Activated CD8-positive, alpha-beta memory T cell treated with anti-CD3 and anti-CD28 coated beads, Interleukin-2, amount 50 U/mL, for 1 hour (primary cell): ENCODE results near the gene CELF1.
"Not testable (repeated sequence)": the region's sequence is repeated elsewhere in the genome, so short reads cannot be mapped to it uniquely, and the experiment has no call there.

Experiments
- DNase-seq: peaks from one replicate; pipeline ENCODE4 v3.0.0-alpha.2; 2020; ENCODE audit errors: extremely low read depth

The CELF1 gene

DNA sequence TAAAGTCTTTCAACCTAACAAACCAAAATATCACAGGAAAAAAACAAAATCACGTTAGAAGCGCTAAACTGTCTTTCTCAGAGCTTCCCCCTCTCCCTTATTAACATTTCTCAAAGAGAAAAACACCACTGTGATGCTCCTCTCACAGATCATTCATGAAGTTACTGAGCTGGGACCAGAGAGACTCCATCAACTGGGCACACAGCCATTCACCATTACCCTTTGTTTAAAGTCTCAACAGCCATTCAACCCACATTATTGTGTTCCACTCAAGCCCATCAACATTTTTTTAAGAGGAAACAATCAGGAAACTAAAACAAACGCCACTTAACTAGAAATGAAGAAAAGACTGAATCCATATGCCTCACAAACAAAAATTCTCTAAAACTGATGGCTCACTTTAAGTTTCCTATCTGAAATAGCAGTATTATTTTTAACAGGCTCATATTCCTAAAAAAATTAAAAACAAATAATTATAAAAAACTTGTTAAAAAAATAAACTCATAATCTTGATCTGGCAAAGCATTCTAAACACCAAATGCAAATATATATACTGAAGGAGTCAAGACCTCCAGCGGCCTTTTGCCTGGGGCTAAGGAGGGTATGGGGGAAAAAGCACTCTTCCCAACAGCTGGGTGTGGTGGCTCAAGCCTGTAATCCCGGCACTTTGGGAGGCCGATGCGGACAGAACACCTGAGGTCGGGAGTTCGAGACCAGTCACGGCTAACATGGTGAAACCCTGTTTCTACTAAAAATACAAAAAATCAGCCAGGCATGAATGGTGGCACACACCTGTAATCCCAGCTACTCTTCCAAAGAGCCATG is 14.0 kb downstream of the CELF1 start:
- no peak for DNase-seq

DNA sequence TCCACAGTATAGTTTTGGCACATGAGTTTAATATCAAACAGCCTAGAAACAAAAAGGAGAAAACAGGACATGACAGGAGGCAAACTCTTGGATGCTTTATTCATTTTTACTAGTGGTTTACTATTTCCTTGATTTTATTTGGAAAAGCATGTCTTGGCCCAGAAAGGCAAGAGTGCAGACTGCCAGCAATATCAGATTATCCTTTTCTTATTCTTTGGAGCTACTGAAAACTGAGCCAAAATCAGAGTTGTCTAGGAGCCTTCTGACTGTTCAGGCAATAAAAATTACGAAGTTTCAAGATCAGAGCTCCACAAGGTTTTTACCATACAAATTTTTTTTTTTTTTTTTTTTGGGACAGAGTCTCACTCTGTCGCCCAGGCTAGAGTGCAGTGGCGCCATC is 16.0 kb downstream of the CELF1 start:
- no peak for DNase-seq

DNA sequence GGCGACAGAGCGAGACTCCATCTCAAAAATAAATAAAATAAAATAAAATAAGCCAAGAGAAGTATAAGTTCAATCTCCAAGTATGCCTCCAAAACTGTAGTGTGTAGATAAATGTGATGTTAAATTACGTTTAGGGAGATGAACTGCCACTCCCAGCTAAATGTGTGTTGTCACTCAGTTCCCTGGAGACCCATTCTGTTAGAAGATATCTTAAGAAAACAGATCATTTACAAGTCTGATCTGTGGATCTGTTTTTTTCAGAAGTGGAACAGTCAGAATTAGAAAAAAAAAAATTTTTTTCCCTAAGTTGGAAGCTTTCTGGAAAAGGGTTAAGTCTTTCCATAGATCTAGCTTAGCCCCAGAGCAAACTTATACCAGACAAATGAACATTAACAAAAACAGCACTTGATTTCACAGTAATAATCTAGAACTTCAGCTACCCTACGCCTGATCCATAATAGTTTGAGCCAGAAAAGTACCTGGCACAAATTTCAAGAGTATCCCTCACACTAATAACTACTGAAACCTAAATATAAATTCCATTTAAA is 18.2 kb downstream of the CELF1 start:
- no peak for DNase-seq

DNA sequence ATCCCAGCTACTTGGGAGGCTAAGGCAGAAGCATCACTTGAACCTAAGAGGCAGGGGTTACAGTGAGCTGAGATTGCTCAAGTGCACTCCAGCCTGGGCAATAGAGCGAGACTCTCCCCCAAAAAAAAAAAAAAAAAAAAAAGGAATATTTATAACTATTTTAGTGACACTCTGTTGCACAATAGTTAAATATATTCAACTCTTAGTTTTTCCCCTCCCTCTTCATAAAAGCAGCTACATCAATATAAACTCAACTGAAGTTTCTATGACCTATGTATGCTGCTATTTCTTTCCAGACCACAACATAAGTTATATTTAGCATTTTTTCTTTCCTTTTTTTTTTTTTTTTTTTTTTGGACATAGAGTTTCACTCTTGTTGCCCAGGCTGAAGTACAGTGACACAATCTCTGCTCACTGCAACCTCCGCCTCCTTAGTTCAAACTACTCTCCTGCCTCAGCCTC is 19.2 kb downstream of the CELF1 start:
- DNase-seq = no peak

DNA sequence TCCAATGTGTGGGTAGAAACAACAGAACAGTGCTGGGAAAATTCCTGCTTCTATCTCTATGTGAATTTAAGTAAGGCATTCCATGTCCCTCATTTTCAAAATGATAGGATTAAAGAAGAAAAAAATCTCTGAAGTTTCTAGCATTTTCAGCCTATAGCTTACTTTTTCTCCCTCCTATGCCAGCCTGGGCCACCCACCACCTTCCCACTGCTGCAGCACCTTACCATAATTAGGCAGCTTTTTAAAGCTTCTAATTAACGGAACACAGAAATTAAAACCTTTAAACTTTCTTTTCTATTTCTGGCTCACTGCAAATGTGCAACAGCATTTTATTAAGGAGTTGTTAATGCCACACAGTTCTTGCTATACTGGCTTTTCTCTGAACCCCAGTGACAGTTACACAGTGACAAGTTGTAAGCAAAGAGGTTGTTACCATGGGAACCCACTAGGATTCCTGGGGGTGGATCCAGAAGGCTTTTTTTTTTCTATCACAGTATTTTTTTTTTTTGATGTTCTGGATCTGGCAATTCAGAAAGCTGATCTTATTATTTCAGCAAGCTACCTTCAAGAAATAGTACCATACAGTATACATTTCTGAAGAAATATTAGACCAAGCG is 20.2 kb downstream of the CELF1 start:
- no peak for DNase-seq

DNA sequence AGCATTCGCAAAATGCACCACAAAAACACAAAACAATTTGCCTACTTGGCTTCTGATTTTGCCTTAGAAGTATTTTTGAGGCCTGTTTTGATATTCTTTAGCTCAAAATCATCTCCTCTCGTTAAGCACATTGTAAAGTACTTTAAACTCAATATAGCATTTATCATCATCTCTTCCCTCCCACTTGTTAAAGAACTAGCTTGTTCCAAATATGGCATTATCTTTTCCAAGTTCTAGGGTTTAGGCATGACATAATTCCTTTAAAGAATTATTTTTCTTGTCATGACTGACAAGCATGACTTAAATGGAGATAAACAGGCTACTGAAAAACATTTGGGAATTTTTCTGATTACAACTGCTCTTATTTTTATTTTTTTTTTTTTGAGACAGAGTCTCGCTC is 21.3 kb downstream of the CELF1 start:
- no peak for DNase-seq

DNA sequence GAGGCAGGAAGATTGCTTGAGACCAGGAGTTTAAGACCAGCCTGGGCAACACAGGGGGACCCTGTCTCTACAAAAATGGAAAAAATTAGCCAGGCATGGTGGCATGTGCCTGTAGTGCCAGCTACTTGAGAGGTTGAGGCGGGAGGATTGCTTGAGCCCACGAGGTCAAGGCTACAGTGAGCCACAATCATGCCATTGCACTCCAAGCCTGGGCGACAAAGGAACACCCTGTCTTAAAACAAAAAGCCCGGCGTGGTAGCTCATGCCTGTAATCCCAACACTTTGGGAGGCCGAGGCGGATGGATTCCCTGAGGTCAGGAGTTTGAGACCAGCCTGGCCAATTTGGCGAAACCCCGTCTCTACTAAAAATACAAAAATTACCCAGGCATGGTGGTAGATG is 22.2 kb downstream of the CELF1 start:
- not testable (repeated sequence) for DNase-seq

DNA sequence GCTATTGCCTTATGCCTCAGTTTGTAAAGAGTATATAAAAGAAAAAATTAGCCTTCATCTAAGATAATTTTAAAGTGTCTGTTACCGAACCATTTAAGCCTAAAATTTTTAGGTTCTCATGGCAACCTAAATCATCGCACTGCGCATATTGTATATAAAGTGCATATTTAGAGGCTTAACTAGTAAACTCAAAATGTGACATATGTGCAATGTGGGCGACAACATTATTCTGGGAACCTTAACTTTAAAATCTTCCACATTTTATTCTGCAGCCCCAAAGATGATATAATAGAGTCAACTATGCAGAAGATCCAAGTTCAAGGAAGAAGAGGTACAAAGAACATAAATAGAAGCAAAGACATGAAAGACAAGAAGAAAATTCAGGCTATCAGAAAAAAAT is 23.0 kb downstream of the CELF1 start:
- no peak for DNase-seq

DNA sequence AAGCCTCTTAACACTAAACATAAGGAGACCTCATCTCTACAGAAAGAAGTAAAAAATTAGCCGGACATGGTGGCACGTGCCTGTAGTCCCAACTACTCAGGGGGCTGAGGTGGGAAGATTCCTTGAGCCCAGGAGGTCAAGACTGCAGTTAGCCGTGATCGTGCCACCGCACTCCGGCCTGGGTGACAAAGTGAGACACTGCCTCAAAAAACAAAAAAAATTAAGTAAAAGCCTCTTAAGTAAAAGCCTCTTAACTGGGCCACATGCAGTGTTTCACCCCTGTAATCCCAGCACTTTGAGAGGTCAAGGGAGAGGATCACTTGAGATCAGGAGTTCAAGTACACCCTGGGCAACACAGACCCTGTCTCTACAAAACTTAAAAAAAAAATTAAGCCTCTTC is 25.7 kb downstream of the CELF1 start:
- DNase-seq = no peak

DNA sequence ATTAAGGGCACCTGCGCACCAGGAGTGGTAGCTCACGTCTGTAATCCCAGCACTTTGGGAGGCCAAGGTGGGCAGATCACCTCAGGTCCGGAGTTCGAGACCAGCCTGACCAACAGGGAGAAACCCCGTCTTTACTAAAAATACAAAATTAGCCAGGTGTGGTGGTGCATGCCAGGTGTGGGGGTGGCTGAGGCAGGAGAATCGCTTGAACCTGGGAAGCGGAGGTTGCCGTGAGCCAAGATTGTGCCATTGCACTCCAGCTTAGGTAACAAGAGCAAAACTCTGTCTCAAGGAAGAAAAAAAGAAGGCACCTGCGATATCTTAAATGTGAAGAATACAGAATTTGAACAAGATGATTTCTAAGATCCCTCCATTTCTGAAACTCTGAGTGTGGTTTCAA is 26.9 kb downstream of the CELF1 start:
- DNase-seq = not testable (repeated sequence)

DNA sequence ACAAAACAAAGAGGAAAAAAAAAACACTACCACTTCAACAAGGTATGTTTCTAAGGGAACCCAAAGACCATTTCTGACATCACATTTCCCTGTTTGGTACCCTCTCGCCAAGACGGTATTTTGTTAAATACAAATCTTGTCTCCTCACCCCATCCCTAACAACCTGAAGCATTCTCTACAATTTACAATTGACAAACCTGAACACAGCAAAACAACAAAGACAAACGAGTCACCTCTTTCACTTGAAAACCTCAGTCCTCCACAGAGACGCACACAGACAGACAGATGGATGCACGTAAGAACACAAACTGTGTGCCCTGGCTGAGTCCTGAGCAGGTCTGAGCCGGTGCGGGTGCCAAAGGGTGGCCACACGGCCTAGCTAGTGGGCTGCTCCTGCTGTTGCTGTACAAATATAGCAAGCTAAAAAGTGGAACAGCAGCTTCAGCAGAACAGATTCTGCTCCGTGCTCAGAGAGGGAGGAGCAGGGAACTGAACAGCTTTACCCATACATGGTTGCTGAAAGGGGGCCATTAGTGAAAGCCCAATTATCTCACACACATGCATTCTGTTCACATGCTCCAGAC is 28.5 kb downstream of the CELF1 start:
- DNase-seq = no peak

DNA sequence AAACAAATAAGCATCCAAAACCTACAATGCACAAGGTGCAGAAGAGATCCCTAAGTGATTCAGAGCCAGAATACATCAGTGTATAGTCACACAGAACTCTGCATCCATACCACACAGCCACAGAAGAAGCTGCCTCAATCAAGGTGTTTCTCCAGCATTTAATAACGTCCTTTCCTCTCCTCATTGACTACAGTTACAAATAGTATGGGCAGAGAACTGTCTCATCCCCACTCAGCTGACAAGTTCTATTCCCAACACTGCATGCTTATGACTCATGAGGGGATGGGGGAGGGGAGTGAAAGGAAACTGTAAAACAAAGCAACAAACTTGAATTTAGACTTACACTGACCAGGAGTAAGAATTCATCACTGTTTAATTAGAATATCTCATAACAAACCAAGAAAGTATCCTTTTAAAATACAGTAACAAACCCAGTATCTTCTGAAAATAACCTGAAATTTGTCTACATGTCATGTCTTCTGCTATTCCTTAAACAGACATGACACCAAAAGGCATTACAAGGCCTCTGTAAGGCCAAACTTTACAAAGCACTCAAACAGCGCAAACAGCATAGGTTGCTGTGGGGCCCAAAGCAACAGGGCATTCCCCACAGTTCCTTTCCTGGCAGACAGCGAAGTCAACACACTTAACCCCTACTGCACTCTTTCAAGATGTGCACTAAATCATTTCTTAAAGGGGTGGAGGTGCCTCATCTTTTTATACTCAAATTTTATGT is 29.3 kb downstream of the CELF1 start:
- no peak for DNase-seq

DNA sequence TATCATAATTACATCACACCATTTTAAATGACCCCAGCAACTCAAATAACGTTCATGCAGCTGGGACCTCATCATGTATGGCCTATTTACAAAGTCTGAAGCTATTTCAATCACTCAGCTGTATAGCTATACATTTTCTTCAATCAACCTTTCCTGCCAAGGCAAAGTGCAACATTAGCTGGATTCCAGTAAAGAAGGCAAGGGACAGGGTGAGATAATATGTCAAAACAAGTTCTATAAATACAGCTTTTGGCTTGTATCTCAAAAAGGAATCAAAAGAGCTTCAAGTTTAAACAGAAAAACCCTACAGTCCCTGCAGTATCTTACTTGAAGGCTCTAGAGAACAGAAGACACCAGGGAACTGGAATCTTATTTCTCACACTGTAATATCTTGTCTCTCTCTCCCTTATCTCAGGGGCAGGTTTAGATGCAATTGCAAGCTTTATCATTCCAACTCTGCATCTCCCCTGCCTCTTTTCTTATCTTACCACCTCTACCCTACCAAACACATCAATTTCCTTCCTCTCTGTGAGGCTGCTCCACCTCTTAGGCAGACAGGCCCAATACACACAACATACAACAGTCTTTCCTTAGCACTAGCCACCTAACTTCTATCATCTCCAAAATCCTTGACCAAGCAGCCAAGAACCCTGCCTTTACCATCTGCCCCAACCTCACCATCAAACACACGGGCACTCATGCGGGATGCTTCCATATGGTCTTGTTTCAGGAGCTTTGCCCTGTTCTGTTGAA is 34.5 kb downstream of the CELF1 start:
- no peak for DNase-seq

DNA sequence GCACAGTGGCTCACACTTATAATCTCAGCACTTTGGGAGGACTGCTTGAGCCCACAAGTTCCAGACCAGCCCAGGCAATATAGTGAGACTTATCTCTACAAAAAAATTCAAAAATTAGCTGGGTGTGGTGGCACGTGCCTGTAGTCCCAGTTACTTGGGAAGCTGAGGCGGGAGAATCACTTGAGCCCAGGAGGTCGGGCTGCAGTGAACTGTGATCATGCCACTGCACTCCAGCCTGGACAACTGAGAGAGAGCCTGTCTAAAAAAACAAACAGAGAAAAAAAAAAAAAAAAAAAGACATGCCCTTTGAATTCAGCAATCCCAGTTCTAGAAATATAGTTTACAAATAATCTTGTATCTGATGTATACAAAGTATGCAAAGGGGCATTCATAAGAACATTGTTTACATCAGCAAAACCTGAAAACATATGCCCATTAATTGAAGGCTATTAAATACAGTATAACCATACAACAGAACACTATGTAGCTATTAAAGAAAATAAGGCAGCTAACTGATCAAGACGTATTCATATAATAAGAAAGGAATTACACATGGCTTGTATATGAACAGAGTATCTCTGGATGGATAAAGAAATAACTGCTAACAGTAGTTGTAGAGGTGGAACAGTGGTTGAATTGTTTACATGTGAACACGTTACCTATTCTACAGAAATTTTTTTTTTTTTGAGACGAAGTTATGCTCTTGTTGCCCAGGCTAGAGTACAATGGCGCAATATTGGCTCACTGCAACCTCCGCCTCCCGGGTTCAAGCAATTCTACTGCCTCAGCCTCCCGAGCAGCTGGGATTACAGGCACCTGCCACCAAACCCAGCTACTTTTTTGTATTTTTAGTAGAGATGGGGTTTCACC is 35.7 kb downstream of the CELF1 start:
- DNase-seq = no peak

DNA sequence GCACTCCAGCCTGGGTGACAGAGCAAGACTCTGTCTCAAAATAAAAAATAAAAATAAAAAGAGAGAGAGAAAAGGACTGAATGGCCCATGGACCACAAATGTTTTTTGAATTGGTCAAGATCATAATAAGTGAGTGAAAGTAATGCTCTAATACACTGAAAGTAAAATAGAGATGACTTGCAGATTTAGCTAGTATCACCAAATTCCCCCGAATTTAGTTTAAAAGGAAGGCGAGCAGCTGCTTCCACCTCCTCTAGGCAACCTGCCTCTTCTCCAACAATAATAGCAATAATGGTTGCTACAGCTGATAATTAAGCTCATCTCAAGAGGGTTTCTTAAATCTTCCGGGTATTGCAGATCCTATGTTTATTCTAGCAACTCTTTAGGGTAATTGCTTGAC is 36.8 kb downstream of the CELF1 start:
- DNase-seq = no peak

DNA sequence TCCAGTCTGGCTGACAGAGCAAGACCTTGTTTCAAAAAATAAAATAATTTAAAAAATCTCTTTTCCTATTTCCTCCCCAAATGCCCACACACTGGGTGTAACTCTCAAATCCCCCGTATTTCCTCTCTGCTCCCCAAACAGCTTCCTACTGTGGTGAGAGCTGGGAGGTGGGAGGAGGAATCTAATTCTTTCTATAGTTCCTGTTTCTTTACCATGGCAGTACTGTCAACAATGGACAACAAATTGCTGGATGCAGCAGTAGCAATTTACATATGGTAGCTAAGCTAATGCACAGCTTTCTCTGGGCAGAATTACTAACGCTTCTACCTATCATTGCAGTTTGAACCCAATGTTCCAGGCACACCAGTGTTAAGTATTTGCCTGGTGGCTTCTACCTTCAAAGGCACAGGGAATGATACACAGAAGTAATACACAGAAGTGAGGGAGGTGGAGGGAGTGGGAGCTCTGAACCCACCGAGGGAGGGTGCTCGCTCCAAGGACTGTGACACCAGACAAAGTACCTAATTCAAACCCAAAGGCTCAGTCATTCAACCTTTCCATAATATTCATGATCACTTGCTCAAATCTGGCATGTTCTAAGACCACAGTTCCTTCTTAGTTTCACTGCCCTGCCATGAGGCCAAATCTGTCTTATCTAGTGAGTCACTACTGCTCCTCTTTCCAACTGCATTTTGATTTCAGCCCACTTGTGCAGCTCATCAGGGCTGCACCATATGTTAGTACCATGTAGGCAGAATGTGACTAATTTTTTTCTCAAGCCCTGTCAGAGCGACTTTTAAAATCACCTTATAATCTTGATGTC is 37.9 kb downstream of the CELF1 start:
- DNase-seq = no peak

DNA sequence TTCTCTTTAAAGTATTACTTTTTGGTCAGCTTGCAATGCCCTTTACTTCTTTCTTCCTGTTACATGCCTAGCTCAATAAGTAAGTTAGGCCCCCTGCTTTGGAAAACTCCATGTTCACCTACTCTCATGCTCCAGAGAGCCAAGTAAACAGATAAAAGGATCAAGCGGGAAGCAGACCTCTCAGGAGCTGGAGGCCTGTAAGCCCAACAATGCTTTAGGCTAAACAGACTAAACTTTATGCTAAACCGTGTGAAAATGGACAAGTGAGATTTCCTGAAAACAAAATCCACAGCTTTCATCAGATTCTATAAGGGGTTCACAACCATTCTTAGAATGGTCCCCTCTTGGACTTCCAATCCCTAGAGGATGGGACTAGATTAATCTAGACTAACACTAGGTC is 40.2 kb downstream of the CELF1 start:
- no peak for DNase-seq

DNA sequence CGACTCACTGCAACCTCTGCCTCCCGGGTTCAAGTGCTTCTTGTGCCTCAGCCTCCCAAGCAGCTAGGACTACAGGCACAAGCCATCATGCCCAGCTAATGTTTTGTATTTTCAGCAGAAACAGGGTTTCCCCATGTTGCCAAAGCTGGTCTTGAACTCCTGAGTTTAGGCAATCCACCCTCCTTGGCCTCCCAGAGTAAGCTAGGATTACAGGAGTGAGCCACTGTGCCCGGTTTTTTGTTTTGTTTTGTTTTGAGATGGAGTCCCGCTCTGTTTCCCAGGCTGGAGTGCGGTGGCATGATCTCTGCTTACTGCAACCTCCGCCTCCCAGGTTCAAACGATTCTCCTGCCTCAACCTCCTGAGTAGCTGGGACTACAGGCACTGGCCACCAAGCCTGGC is 41.0 kb downstream of the CELF1 start:
- no peak for DNase-seq

DNA sequence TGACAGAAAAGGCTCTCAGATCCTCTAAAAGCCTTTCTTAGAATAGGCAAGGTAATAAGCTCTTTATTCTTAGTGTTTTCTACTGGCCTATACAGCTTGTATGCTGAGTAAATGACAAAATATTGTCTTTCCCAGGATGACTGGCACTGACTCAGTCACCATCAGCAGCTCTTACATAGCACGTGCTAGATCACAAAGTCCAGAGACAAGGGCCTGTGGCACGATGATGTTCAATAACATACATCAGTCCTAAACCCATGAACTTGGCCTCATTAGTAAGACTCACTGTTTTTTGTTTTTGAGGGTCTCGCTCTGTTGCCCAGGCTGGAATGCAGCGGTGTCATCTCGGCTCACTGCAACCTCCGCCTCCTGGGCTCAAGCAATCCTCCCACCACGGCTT is 42.7 kb downstream of the CELF1 start:
- no peak for DNase-seq
